HG02943 (cell line): ENCODE data around the gene TMEM151B.

Experiments
- ATAC-seq: cut with Tn5 transposase; IDR thresholded peaks from one replicate; pipeline ENCODE4 v1.9.1; 2021; ENCODE audit warnings: mild to moderate bottlenecking, low read depth, moderate library complexity; ENCODE audit not compliant: unreplicated experiment

The TMEM151B gene

GRCh38 chr6:44262467-44263353, 7.5 kb upstream of the TMEM151B start:
- no peak for ATAC-seq

GRCh38 chr6:44263354-44264100, 6.7 kb upstream of the TMEM151B start:
- no peak for ATAC-seq

- peak; percentile 44 for ATAC-seq
Measured at GRCh38 chr6:44264154-44265006, 5.9 kb upstream of the TMEM151B start.

GRCh38 chr6:44265007-44265721, 5.1 kb upstream of the TMEM151B start, which contains the start of gene NFKBIE:
NFKBIE (minus strand) TSS chr6:44265551; CDS start chr6:44265346, 205 bp downstream.
- peak; percentile 30 for ATAC-seq

- no peak for ATAC-seq
Measured at GRCh38 chr6:44265722-44266233, 4.5 kb upstream of the TMEM151B start.

- ATAC-seq = no peak
Measured at GRCh38 chr6:44266347-44266746, 3.9 kb upstream of the TMEM151B start.

GRCh38 chr6:44267252-44267651, 3.0 kb upstream of the TMEM151B start:
- no peak for ATAC-seq

GRCh38 chr6:44268095-44268628, 2.1 kb upstream of the TMEM151B start:
- no peak for ATAC-seq

- no peak for ATAC-seq
Measured at GRCh38 chr6:44269178-44269920, 901 bp upstream of the TMEM151B start.

GRCh38 chr6:44270526-44271405, 516 bp downstream of the TMEM151B start:
- no peak for ATAC-seq

- no peak for ATAC-seq
Measured at GRCh38 chr6:44271406-44271723, 1.1 kb downstream of the TMEM151B start.

- no peak for ATAC-seq
Measured at GRCh38 chr6:44271914-44272313, 1.7 kb downstream of the TMEM151B start.

GRCh38 chr6:44272529-44272928, 2.3 kb downstream of the TMEM151B start:
- no peak for ATAC-seq

GRCh38 chr6:44272999-44273566, 2.8 kb downstream of the TMEM151B start:
- no peak for ATAC-seq

GRCh38 chr6:44273617-44274016, 3.4 kb downstream of the TMEM151B start:
- no peak for ATAC-seq

- ATAC-seq = no peak
Measured at GRCh38 chr6:44275271-44275748, 5.1 kb downstream of the TMEM151B start.
